OCI-M2 (cell line): ENCODE data around the gene CBLIF.
"Not testable (repeated sequence)": the region's sequence is repeated elsewhere in the genome, so short reads cannot be mapped to it uniquely, and the experiment has no call there.

ENCODE experiments used
- DNase-seq: peaks from one replicate; lab custom pipeline; 2025; ENCODE audit not compliant: unreplicated experiment; lab: John Stamatoyannopoulos, UW

CBLIF gene

GRCh38 chr11:59848439-59848838 is 3.1 kb upstream of the CBLIF start:
- DNase-seq = not testable (repeated sequence)

GRCh38 chr11:59847626-59848025 is 2.3 kb upstream of the CBLIF start:
- no peak for DNase-seq

- DNase-seq = no peak
Measured at GRCh38 chr11:59846556-59846955, 1.3 kb upstream of the CBLIF start.

GRCh38 chr11:59842316-59842715 is 3.0 kb downstream of the CBLIF start:
- no peak for DNase-seq

GRCh38 chr11:59841514-59841913 is 3.8 kb downstream of the CBLIF start:
- DNase-seq = no peak

- no peak for DNase-seq
Measured at GRCh38 chr11:59839615-59840014, 5.7 kb downstream of the CBLIF start.

- DNase-seq = no peak
Measured at GRCh38 chr11:59833602-59834001, 11.7 kb downstream of the CBLIF start.

GRCh38 chr11:59829358-59829757 is 15.9 kb downstream of the CBLIF start:
- DNase-seq = no peak

- no peak for DNase-seq
Measured at GRCh38 chr11:59822989-59823566, 22.2 kb downstream of the CBLIF start.

- DNase-seq = no peak
Measured at GRCh38 chr11:59818572-59818971, 26.7 kb downstream of the CBLIF start.

- DNase-seq = not testable (repeated sequence)
Measured at GRCh38 chr11:59816434-59816833, 28.9 kb downstream of the CBLIF start.

- DNase-seq = no peak
Measured at GRCh38 chr11:59815754-59816153, 29.5 kb downstream of the CBLIF start.

- no peak for DNase-seq
Measured at GRCh38 chr11:59814021-59814420, 31.3 kb downstream of the CBLIF start.

GRCh38 chr11:59813364-59813763 is 31.9 kb downstream of the CBLIF start:
- no peak for DNase-seq

GRCh38 chr11:59812220-59812619 is 33.1 kb downstream of the CBLIF start:
- no peak for DNase-seq

- no peak for DNase-seq
Measured at GRCh38 chr11:59810911-59811259, 34.4 kb downstream of the CBLIF start.

- DNase-seq = peak; percentile 64
Measured at GRCh38 chr11:59810189-59810910, 34.9 kb downstream of the CBLIF start, which contains the start of gene MRPL16. Gene MRPL16, minus strand, starts transcription at chr11:59810778. Its CDS starts 120 bp downstream, at chr11:59810658.

- no peak for DNase-seq
Measured at GRCh38 chr11:59807047-59807610, 38.2 kb downstream of the CBLIF start.

GRCh38 chr11:59804061-59804460 is 41.2 kb downstream of the CBLIF start:
- no peak for DNase-seq

GRCh38 chr11:59802639-59803176 is 42.6 kb downstream of the CBLIF start:
- no peak for DNase-seq

GRCh38 chr11:59801981-59802638 is 43.2 kb downstream of the CBLIF start:
- no peak for DNase-seq
